ENCODE results near the gene CNN2. TPM values are rescaled to one million over a fixed set of nuclear protein-coding genes. Genes with fewer than 3 reads are reported as not detected.

Gene CNN2
- total RNA-seq, 3 donors from 2014 or later (not counting 1 experiment from before 2014, with no cell fraction given), result 163 to 276 (median 179) TPM

GRCh38 chr19:1046117-1046626 lies 19.8 kb downstream of the CNN2 start:
- DNase-seq (no peak), ATAC-seq (no peak)
- Mint-ChIP-seq H3K27ac (no peak overlapping the region), H3K27me3 (ENCODE audit: low read depth in 2 of 2) (no peaks in the 10 kb centered on the region), H3K4me1 (peaks cover under 1 to 9% of the 10 kb centered on the region in 2 donors), H3K4me3 (no peak overlapping the region), H3K36me3 (no peaks in the 10 kb centered on the region), H3K9me3 (no peaks in the 10 kb centered on the region)
- Histone ChIP-seq H3K9me3 (ENCODE audit: control insufficient read depth, insufficient read depth, low read length) (no peaks in the 10 kb centered on the region), H3K4me1 (ENCODE audit: control insufficient read depth, insufficient read depth, low read length) (peaks cover 20% of the 10 kb centered on the region), H3K4me3 (ENCODE audit: low read length) (no peak overlapping the region), H3K27ac (ENCODE audit: low read length) (no peak overlapping the region), H3K27me3 (ENCODE audit: control insufficient read depth, insufficient read depth, low read length) (no peaks in the 10 kb centered on the region), H3K36me3 (ENCODE audit: control insufficient read depth, insufficient read depth, low read length) (peaks cover 43% of the 10 kb centered on the region)
- no peak for TF ChIP-seq CTCF (IDR thresholded peaks at IDR 0.05)
- intact Hi-C loops (cut with micrococcal nuclease), result no loop called here
- WGBS (ENCODE audit: insufficient coverage), result 97% methylated on average over 31 of the region's 33 CpGs

GRCh38 chr19:1046836-1047695 lies 20.7 kb downstream of the CNN2 start:
- intact Hi-C loops (cut with micrococcal nuclease), result no loop called here
- no peak for TF ChIP-seq CTCF (IDR thresholded peaks at IDR 0.05)
- H3K27me3 Mint-ChIP-seq (ENCODE audit: low read depth in 2 of 2), result no peaks in the 10 kb centered on the region
- no peak for ATAC-seq
- H3K27ac ChIP-seq (ENCODE audit: low read length), result no peak overlapping the region
- no peak overlapping the region for H3K27ac Mint-ChIP-seq
- no peaks in the 10 kb centered on the region for H3K9me3 Mint-ChIP-seq
- H3K4me3 ChIP-seq (ENCODE audit: low read length), result no peak overlapping the region
- 75% methylated on average over 77 of the region's 77 CpGs for WGBS (ENCODE audit: insufficient coverage)
- peaks cover 11% of the 10 kb centered on the region for H3K4me1 ChIP-seq (ENCODE audit: control insufficient read depth, insufficient read depth, low read length)
- no peaks in the 10 kb centered on the region for H3K27me3 ChIP-seq (ENCODE audit: control insufficient read depth, insufficient read depth, low read length)
- peaks cover 44% of the 10 kb centered on the region for H3K36me3 ChIP-seq (ENCODE audit: control insufficient read depth, insufficient read depth, low read length)
- no peak overlapping the region for H3K4me3 Mint-ChIP-seq
- H3K4me1 Mint-ChIP-seq, result peaks cover 0 to 5% of the 10 kb centered on the region in 2 donors
- no peaks in the 10 kb centered on the region for H3K9me3 ChIP-seq (ENCODE audit: control insufficient read depth, insufficient read depth, low read length)
- no peaks in the 10 kb centered on the region for H3K36me3 Mint-ChIP-seq
- DNase-seq, result peak in 1 of 2 donors; percentile 34

GRCh38 chr19:1047696-1048147 lies 21.3 kb downstream of the CNN2 start:
- H3K27me3 ChIP-seq (ENCODE audit: control insufficient read depth, insufficient read depth, low read length), result no peaks in the 10 kb centered on the region
- peaks cover 10% of the 10 kb centered on the region for H3K4me1 ChIP-seq (ENCODE audit: control insufficient read depth, insufficient read depth, low read length)
- no peak overlapping the region for H3K4me3 ChIP-seq (ENCODE audit: low read length)
- TF ChIP-seq CTCF (IDR thresholded peaks at IDR 0.05), result no peak
- H3K36me3 ChIP-seq (ENCODE audit: control insufficient read depth, insufficient read depth, low read length), result peaks cover 38% of the 10 kb centered on the region
- Mint-ChIP-seq H3K4me3 (no peak overlapping the region), H3K4me1 (peaks cover 0 to 5% of the 10 kb centered on the region in 2 donors), H3K27ac (no peak overlapping the region), H3K27me3 (ENCODE audit: low read depth in 2 of 2) (no peaks in the 10 kb centered on the region), H3K9me3 (no peaks in the 10 kb centered on the region), H3K36me3 (no peaks in the 10 kb centered on the region)
- WGBS (ENCODE audit: insufficient coverage), result 89% methylated on average over 20 of the region's 20 CpGs
- no peaks in the 10 kb centered on the region for H3K9me3 ChIP-seq (ENCODE audit: control insufficient read depth, insufficient read depth, low read length)
- H3K27ac ChIP-seq (ENCODE audit: low read length), result no peak overlapping the region
- ATAC-seq, result no peak
- intact Hi-C loops (cut with micrococcal nuclease), result no loop called here
- no peak for DNase-seq

All from natural killer cell (primary cell).